GM23248 (cell line): ENCODE measurements around the gene ECT2. TPM values are rescaled to one million over a fixed set of nuclear protein-coding genes. Genes with fewer than 3 reads are reported as not detected.

Experiments
- DNase-seq: peaks from one replicate; pipeline ENCODE4 v3.0.0-alpha.2; 2015
- H2AFZ ChIP-seq: fragments of 200-600 bp; sonication (generic); 2 replicates; pipeline ENCODE4 v1.6.1; 2016; ENCODE audit warnings: antibody characterized with exemption
- H3F3A ChIP-seq: fragments of 200-600 bp; sonication (generic); 2 replicates; pipeline ENCODE4 v1.6.1; 2016; ENCODE audit warnings: mild to moderate bottlenecking, antibody characterized with exemption, mixed run types; ENCODE audit not compliant: insufficient read depth
- H3K27ac ChIP-seq: fragments of 200-600 bp; sonication (generic); 2 replicates; pipeline ENCODE4 v1.5.1; 2016; ENCODE audit warnings: mild to moderate bottlenecking
- H3K27me3 ChIP-seq: fragments of 200-600 bp; sonication (generic); replicated peaks from 2 replicates; pipeline ENCODE4 v1.6.1; 2016; ENCODE audit warnings: mild to moderate bottlenecking; ENCODE audit not compliant: insufficient read depth
- H3K36me3 ChIP-seq: fragments of 200-600 bp; sonication (generic); 2 replicates; pipeline ENCODE4 v1.6.1; 2016; ENCODE audit warnings: low read depth, mild to moderate bottlenecking
- H3K4me1 ChIP-seq: fragments of 200-600 bp; sonication (generic); 2 replicates; pipeline ENCODE4 v1.6.1; 2016; ENCODE audit warnings: mild to moderate bottlenecking; ENCODE audit not compliant: insufficient read depth
- H3K4me2 ChIP-seq: fragments of 200-600 bp; sonication (generic); one replicate; pipeline ENCODE4 v1.6.1; 2016; ENCODE audit warnings: mild to moderate bottlenecking; ENCODE audit not compliant: unreplicated experiment
- H3K4me3 ChIP-seq: fragments of 200-600 bp; sonication (generic); 2 replicates; pipeline ENCODE4 v1.5.1; 2016; ENCODE audit warnings: mild to moderate bottlenecking
- H3K79me2 ChIP-seq: fragments of 200-600 bp; sonication (generic); 2 replicates; pipeline ENCODE4 v1.6.1; 2016; ENCODE audit warnings: mild to moderate bottlenecking; ENCODE audit not compliant: insufficient read depth
- H3K9ac ChIP-seq: fragments of 200-600 bp; sonication (generic); 2 replicates; pipeline ENCODE4 v1.6.1; 2016; ENCODE audit warnings: mild to moderate bottlenecking
- H3K9me2 ChIP-seq: fragments of 200-600 bp; sonication (generic); 2 replicates; pipeline ENCODE4 v1.6.1; 2016; ENCODE audit warnings: mixed run types, mild to moderate bottlenecking, moderate library complexity; ENCODE audit not compliant: insufficient read depth
- H3K9me3 ChIP-seq: fragments of 200-600 bp; sonication (generic); one replicate; pipeline ENCODE4 v1.6.1; 2017; ENCODE audit warnings: low read depth
- H4K20me1 ChIP-seq: fragments of 200-600 bp; sonication (generic); 2 replicates; pipeline ENCODE4 v1.6.0; 2016; ENCODE audit not compliant: insufficient read depth
- EZH2 ChIP-seq: fragments of 200-600 bp; sonication (generic); IDR thresholded peaks from 2 replicates; pipeline ENCODE4 v1.6.1; 2018; ENCODE audit warnings: antibody characterized with exemption, mild to moderate bottlenecking; ENCODE audit not compliant: insufficient read depth, poor library complexity, severe bottlenecking
- EZH2phosphoT487 ChIP-seq: fragments of 200-600 bp; sonication (generic); IDR thresholded peaks from 2 replicates; pipeline ENCODE4 v1.6.1; 2018; ENCODE audit warnings: antibody characterized with exemption, moderate library complexity, mild to moderate bottlenecking, low read depth; ENCODE audit not compliant: insufficient read depth
- WGBS, 2 experiments: methylation state at CpG; one replicate each; pipeline ENCODE4 v1.1.6; 2015 to 2017; ENCODE audit warnings: low lambda C conversion rate in 2 of 2, low coverage in 1 of 2; ENCODE audit errors: missing lambda C conversion rate in 2 of 2; 5-methylcytosine and 5-hydroxymethylcytosine counted together
- in situ Hi-C: fragments of 300-500 bp; cut with MboI; formaldehyde crosslinking; loops from 2 replicates; pipeline ENCODE4 v1.15.0; 2020
- polyA plus RNA-seq: library from polyadenylated mRNA; unstranded; fragments of >200 nt; fragmentation: Nextera tagmentation; extraction: Ambion mirVana; gene quantifications from 2 replicates; pipeline ENCODE4 v1.2.1, GENCODE V29; 2016
- small RNA-seq: library from RNA; depleted of rRNA; stranded (forward); fragments of <200 nt; gene quantifications from one replicate; pipeline ENCODE3, GENCODE V24; 2014; ENCODE audit warnings: low read depth, low replicate concordance
- total RNA-seq: library from RNA; depleted of rRNA; stranded (reverse); fragments of >200 nt; shearing (Covaris generic); gene quantifications from 2 replicates; pipeline ENCODE4 v1.2.3, GENCODE V29; 2014; rRNA removed

Gene ECT2
- total and polyA plus RNA-seq, 2 experiments from 2014 or later, result 22.7 to 28.3 TPM

- Histone ChIP-seq H3K27me3 (peaks cover 44% of the 10 kb centered on the region), H3K27ac (no peak overlapping the region), H3F3A (no peaks in the 10 kb centered on the region), H3K9ac (no peak overlapping the region), H3K4me2 (no peak overlapping the region), H3K9me3 (no peaks in the 10 kb centered on the region), H4K20me1 (no peaks in the 10 kb centered on the region), H3K4me3 (no peak overlapping the region), H2AFZ (no peak overlapping the region), H3K4me1 (no peaks in the 10 kb centered on the region), H3K9me2 (no peaks in the 10 kb centered on the region), H3K79me2 (no peaks in the 10 kb centered on the region), H3K36me3 (no peaks in the 10 kb centered on the region)
- TF ChIP-seq EZH2, result no peak
- in situ Hi-C loops, result no loop called here
- DNase-seq, result no peak
- 45 to 60% methylated on average over 2 of the region's 2 CpGs for WGBS, 2 experiments
These were observed 118.2 kb downstream of the ECT2 start for GRCh38 chr3:172868582-172869200.

GRCh38 chr3:172869368-172869771, 118.8 kb downstream of the ECT2 start:
- Histone ChIP-seq H2AFZ (no peak overlapping the region), H4K20me1 (no peaks in the 10 kb centered on the region), H3K9me3 (no peaks in the 10 kb centered on the region), H3F3A (no peaks in the 10 kb centered on the region), H3K9ac (no peak overlapping the region), H3K4me2 (no peak overlapping the region), H3K27ac (no peak overlapping the region), H3K27me3 (peaks cover 37% of the 10 kb centered on the region), H3K4me3 (no peak overlapping the region), H3K36me3 (no peaks in the 10 kb centered on the region), H3K4me1 (no peaks in the 10 kb centered on the region), H3K79me2 (no peaks in the 10 kb centered on the region), H3K9me2 (no peaks in the 10 kb centered on the region)
- no peak for TF ChIP-seq EZH2
- no peak for TF ChIP-seq EZH2phosphoT487
- DNase-seq, result peak; percentile 6
- in situ Hi-C loops, result no loop called here
- 1 to 3% methylated on average over 3 of the region's 3 CpGs for WGBS, 2 experiments

GRCh38 chr3:172869784-172870518, 119.4 kb downstream of the ECT2 start:
- H3K27me3 ChIP-seq, result peaks cover 38% of the 10 kb centered on the region
- no peak overlapping the region for H3K4me3 ChIP-seq
- TF ChIP-seq EZH2phosphoT487 (no peak), EZH2 (no peak)
- no peaks in the 10 kb centered on the region for H3K36me3 ChIP-seq
- no peak for DNase-seq
- no peak overlapping the region for H2AFZ ChIP-seq
- no peaks in the 10 kb centered on the region for H3K9me2 ChIP-seq
- no peaks in the 10 kb centered on the region for H3K9me3 ChIP-seq
- no peaks in the 10 kb centered on the region for H4K20me1 ChIP-seq
- no peaks in the 10 kb centered on the region for H3F3A ChIP-seq
- no peak overlapping the region for H3K4me2 ChIP-seq
- H3K9ac ChIP-seq, result no peak overlapping the region
- in situ Hi-C loops, result no loop called here
- H3K27ac ChIP-seq, result no peak overlapping the region
- no peaks in the 10 kb centered on the region for H3K4me1 ChIP-seq
- H3K79me2 ChIP-seq, result no peaks in the 10 kb centered on the region
- 5 to 8% methylated on average over 3 of the region's 3 CpGs for WGBS, 2 experiments

Small RNAs within 50 kb of the gene (small RNA-seq; reads per million reads assigned to genes)
- gene AC108667.1 (not detected), gene RF00139 (not detected), gene RNU4-4P (not detected), gene RNU6-547P (not detected)

Other genes with a start within 250 kb of the ECT2 start
- 0.63 TPM in 1 of 2 replicates, not detected in the other for gene TNFSF10, start 227.3 kb upstream of the ECT2 start, total RNA-seq
- not detected in 2 replicates for gene TNFSF10, start 227.3 kb upstream of the ECT2 start, polyA plus RNA-seq
- gene NCEH1, start 39.7 kb upstream of the ECT2 start, total RNA-seq, result 13.5 and 16.5 TPM in 2 replicates
- gene NCEH1, start 39.7 kb upstream of the ECT2 start, polyA plus RNA-seq, result 18.4 and 19.5 TPM in 2 replicates